ENCODE data around the gene RASGRF2.

Gene RASGRF2

DNA sequence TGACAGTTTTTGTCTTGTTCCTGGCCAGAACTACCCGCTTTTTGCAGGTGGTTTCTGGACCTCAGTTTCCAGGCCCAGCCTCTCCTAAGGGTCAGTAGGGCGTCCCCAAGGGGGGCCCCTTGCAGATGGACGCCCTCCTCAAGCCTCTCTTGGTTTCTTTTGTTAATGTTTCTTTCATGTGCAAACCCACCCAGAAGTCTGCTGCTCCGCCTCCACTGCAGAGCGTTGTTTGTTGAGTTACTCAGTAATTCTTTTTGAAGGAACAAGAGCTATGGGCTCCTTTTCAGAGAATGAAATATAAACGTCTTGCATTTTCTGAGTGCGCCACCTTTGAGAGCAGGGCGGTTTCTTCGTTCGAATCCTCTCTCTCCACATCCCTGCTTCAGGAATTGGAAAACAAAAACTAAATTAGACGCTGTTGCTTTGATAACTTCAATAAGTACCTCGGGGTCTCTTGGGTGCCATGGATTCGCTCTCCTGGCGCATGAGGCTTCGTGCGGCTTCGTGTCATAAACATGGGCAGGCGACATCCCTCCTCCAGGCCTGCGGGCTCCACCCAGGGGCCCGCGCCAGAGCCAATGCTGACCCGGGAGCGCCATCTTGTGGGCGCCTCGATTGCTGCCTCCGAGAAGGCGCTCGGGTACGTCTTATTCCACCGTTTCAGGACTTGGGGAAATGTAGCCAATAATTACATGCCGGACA lies 234.6 kb downstream of the RASGRF2 start:
- H3F3A ChIP-seq (ENCODE audit: low read depth): no peaks in the 10 kb centered on the region
- no peaks in the 10 kb centered on the region for H3K36me3 ChIP-seq (ENCODE audit: insufficient read depth, low read length)
- no peak overlapping the region for H3K4me3 ChIP-seq (ENCODE audit: low read length, poor library complexity, severe bottlenecking)
- H3K4me1 ChIP-seq (ENCODE audit: insufficient read depth, low read length, poor library complexity, severe bottlenecking): no peaks in the 10 kb centered on the region
- no peaks in the 10 kb centered on the region for H3K9me3 ChIP-seq (ENCODE audit: insufficient read depth, low read depth, low read length)
- no peaks in the 10 kb centered on the region for H3K9me2 ChIP-seq (replicated peaks; ENCODE audit: low read depth, low read length)
- H2AFZ ChIP-seq (ENCODE audit: low read length): peak overlapping the region; percentile 48
- TF ChIP-seq EZH2phosphoT487 (IDR thresholded peaks at IDR 0.05; ENCODE audit: borderline replicate concordance): no peak
- TF ChIP-seq, protein P1, sequence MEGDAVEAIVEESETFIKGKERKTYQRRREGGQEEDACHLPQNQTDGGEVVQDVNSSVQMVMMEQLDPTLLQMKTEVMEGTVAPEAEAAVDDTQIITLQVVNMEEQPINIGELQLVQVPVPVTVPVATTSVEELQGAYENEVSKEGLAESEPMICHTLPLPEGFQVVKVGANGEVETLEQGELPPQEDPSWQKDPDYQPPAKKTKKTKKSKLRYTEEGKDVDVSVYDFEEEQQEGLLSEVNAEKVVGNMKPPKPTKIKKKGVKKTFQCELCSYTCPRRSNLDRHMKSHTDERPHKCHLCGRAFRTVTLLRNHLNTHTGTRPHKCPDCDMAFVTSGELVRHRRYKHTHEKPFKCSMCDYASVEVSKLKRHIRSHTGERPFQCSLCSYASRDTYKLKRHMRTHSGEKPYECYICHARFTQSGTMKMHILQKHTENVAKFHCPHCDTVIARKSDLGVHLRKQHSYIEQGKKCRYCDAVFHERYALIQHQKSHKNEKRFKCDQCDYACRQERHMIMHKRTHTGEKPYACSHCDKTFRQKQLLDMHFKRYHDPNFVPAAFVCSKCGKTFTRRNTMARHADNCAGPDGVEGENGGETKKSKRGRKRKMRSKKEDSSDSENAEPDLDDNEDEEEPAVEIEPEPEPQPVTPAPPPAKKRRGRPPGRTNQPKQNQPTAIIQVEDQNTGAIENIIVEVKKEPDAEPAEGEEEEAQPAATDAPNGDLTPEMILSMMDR (conservative IDR thresholded peaks at IDR 0.05; ENCODE audit: low read length): peak; percentile 97
- no peak overlapping the region for H3K9ac ChIP-seq (ENCODE audit: low read depth, low read length, poor library complexity, severe bottlenecking)
- H3K79me2 ChIP-seq (ENCODE audit: insufficient read depth, low read length): no peaks in the 10 kb centered on the region
- no peaks in the 10 kb centered on the region for H3K27me3 ChIP-seq (ENCODE audit: insufficient read depth, low read length, poor library complexity, severe bottlenecking)
- no peaks in the 10 kb centered on the region for H4K20me1 ChIP-seq (ENCODE audit: insufficient read depth, low read length, poor library complexity, severe bottlenecking)
- peak overlapping the region; percentile 7 for H3K4me2 ChIP-seq (ENCODE audit: low read depth, low read length, poor library complexity, severe bottlenecking)

DNA sequence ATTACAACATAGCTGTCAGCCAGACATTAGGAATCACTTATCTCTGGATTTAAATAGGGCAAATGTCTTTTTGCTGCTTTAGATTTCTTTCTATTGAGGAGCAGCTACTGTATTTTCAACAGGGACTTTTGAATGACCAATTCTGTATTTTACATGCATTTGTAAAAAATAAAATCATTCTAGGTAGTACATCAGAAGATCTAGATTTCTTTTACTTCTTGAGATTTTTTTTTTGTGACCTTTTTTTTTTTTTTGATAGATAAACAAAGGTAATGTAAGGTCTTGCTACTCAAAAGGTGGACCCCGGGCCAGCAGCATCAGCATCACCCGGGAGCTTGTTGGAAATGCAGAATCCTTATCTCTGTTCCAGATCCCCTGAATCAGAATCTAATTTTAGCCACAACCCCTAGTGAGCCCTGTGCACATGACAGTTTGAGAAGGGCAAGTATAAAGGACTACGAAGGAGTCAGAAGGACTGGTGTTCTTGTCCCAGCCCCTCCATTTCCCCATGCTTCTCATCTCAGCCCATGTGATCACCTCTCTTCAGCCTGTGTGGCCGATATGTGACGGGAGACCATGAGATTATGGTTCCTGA lies 235.3 kb downstream of the RASGRF2 start:
- no peak overlapping the region for H3K4me3 ChIP-seq (ENCODE audit: low read length, poor library complexity, severe bottlenecking)
- H4K20me1 ChIP-seq (ENCODE audit: insufficient read depth, low read length, poor library complexity, severe bottlenecking): no peaks in the 10 kb centered on the region
- H3F3A ChIP-seq (ENCODE audit: low read depth): no peaks in the 10 kb centered on the region
- no peaks in the 10 kb centered on the region for H3K36me3 ChIP-seq (ENCODE audit: insufficient read depth, low read length)
- H2AFZ ChIP-seq (ENCODE audit: low read length): peak overlapping the region; percentile 48; the same call in 1 of the 2 replicates
- no peaks in the 10 kb centered on the region for H3K9me2 ChIP-seq (replicated peaks; ENCODE audit: low read depth, low read length)
- no peak overlapping the region for H3K9ac ChIP-seq (ENCODE audit: low read depth, low read length, poor library complexity, severe bottlenecking)
- no peaks in the 10 kb centered on the region for H3K27me3 ChIP-seq (ENCODE audit: insufficient read depth, low read length, poor library complexity, severe bottlenecking)
- no peaks in the 10 kb centered on the region for H3K9me3 ChIP-seq (ENCODE audit: insufficient read depth, low read depth, low read length)
- peak overlapping the region; percentile 7 for H3K4me2 ChIP-seq (ENCODE audit: low read depth, low read length, poor library complexity, severe bottlenecking)
- TF ChIP-seq EZH2phosphoT487 (IDR thresholded peaks at IDR 0.05; ENCODE audit: borderline replicate concordance): no peak
- TF ChIP-seq, protein P1 (conservative IDR thresholded peaks at IDR 0.05; ENCODE audit: low read length): no peak
- no peaks in the 10 kb centered on the region for H3K4me1 ChIP-seq (ENCODE audit: insufficient read depth, low read length, poor library complexity, severe bottlenecking)
- H3K79me2 ChIP-seq (ENCODE audit: insufficient read depth, low read length): no peaks in the 10 kb centered on the region

DNA sequence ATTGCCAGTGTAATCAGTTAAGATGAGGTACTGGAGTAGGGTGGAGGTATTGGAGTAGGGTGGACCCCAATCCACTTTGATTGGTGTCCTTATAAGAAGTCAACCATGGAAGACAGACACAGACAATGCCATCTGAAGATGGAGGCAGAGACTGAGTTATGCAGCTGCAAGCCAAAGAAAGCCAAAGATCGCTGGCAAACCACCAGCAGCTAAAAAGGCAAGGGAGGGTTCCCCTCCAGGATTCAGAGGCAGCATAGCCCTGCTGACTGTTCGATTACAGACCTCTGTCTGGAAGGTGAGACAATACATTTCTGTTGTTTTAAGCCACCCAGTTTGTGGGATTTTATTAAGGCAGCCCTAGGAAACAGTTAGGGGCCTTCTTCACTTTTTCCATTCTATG lies 242.5 kb downstream of the RASGRF2 start:
- Histone ChIP-seq H3K4me2 (ENCODE audit: low read depth, low read length, poor library complexity, severe bottlenecking) (no peak overlapping the region), H3K4me3 (ENCODE audit: low read length, poor library complexity, severe bottlenecking) (no peak overlapping the region), H2AFZ (ENCODE audit: low read length) (no peak overlapping the region), H3K36me3 (ENCODE audit: insufficient read depth, low read length) (no peaks in the 10 kb centered on the region), H3K27me3 (ENCODE audit: insufficient read depth, low read length, poor library complexity, severe bottlenecking) (no peaks in the 10 kb centered on the region), H3K9ac (ENCODE audit: low read depth, low read length, poor library complexity, severe bottlenecking) (no peak overlapping the region), H3K9me3 (ENCODE audit: insufficient read depth, low read depth, low read length) (no peaks in the 10 kb centered on the region), H4K20me1 (ENCODE audit: insufficient read depth, low read length, poor library complexity, severe bottlenecking) (no peaks in the 10 kb centered on the region), H3K4me1 (ENCODE audit: insufficient read depth, low read length, poor library complexity, severe bottlenecking) (no peaks in the 10 kb centered on the region), H3F3A (ENCODE audit: low read depth) (no peaks in the 10 kb centered on the region), H3K79me2 (ENCODE audit: insufficient read depth, low read length) (no peaks in the 10 kb centered on the region), H3K9me2 (replicated peaks; ENCODE audit: low read depth, low read length) (no peaks in the 10 kb centered on the region)
- TF ChIP-seq, protein P1 (conservative IDR thresholded peaks at IDR 0.05; ENCODE audit: low read length): no peak
- no peak for TF ChIP-seq EZH2phosphoT487 (IDR thresholded peaks at IDR 0.05; ENCODE audit: borderline replicate concordance)

All from Loucy (cell line).